Neural crest cell (in vitro differentiated cells): Measurements from ENCODE around the gene ZNF606. TPM values are rescaled to one million over a fixed set of nuclear protein-coding genes. Genes with fewer than 3 reads are reported as not detected.
A peak's percentile ranks its signal among the peaks of the same experiment; 100 is the strongest.

Experiments
- DNase-seq: peaks from one replicate; pipeline ENCODE4 v3.0.0; 2021; ENCODE audit warnings: low read depth, mixed read lengths, low spot score
- H3K27ac Mint-ChIP-seq: one replicate; pipeline ENCODE4 v1.8.0; 2021; ENCODE audit warnings: mild to moderate bottlenecking, mixed read lengths; ENCODE audit not compliant: unreplicated experiment
- H3K27me3 Mint-ChIP-seq: 2 replicates; pipeline ENCODE4 v1.8.0; 2021; ENCODE audit warnings: low read depth, mild to moderate bottlenecking, mixed read lengths
- H3K36me3 Mint-ChIP-seq: 2 replicates; pipeline ENCODE4 v1.8.0; 2021; ENCODE audit warnings: low read depth, mild to moderate bottlenecking, mixed read lengths
- H3K4me1 Mint-ChIP-seq: 2 replicates; pipeline ENCODE4 v1.8.0; 2021; ENCODE audit warnings: mixed read lengths
- H3K4me3 Mint-ChIP-seq: one replicate; pipeline ENCODE4 v1.8.0; 2021; ENCODE audit warnings: mild to moderate bottlenecking, mixed read lengths
- H3K9me3 Mint-ChIP-seq: 2 replicates; pipeline ENCODE4 v1.8.0; 2021; ENCODE audit warnings: mixed read lengths
- total RNA-seq: library from RNA; stranded (reverse); gene quantifications from 2 replicates; pipeline ENCODE4 v1.2.1, GENCODE V29; 2021
- TF ChIP-seq, protein P1 (sequence below): fragments of 200-600 bp; sonication (generic); conservative IDR thresholded peaks from 2 replicates; pipeline ENCODE4 v1.5.0; 2021; ENCODE audit warnings: antibody characterized with exemption, mild to moderate bottlenecking

ZNF606 gene
- total RNA-seq, 1 donor from 2014 or later: 41.5 TPM

- Mint-ChIP-seq H3K9me3 (peaks cover 32% of the 10 kb centered on the region), H3K36me3 (peaks cover 88% of the 10 kb centered on the region), H3K4me3 (peak overlapping the region; percentile 65), H3K27ac (no peak overlapping the region), H3K4me1 (no peaks in the 10 kb centered on the region), H3K27me3 (no peaks in the 10 kb centered on the region)
- DNase-seq: no peak
- TF ChIP-seq, protein P1, sequence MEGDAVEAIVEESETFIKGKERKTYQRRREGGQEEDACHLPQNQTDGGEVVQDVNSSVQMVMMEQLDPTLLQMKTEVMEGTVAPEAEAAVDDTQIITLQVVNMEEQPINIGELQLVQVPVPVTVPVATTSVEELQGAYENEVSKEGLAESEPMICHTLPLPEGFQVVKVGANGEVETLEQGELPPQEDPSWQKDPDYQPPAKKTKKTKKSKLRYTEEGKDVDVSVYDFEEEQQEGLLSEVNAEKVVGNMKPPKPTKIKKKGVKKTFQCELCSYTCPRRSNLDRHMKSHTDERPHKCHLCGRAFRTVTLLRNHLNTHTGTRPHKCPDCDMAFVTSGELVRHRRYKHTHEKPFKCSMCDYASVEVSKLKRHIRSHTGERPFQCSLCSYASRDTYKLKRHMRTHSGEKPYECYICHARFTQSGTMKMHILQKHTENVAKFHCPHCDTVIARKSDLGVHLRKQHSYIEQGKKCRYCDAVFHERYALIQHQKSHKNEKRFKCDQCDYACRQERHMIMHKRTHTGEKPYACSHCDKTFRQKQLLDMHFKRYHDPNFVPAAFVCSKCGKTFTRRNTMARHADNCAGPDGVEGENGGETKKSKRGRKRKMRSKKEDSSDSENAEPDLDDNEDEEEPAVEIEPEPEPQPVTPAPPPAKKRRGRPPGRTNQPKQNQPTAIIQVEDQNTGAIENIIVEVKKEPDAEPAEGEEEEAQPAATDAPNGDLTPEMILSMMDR: no peak
Measured at GRCh38 chr19:57927587-57927986, 75.0 kb downstream of the ZNF606 start.

Other genes with a start within 250 kb of the ZNF606 start
- 19.6 and 20.1 TPM in 2 replicates for gene ZNF586, start 233.1 kb downstream of the ZNF606 start, total RNA-seq
- 7.3 and 8.8 TPM in 2 replicates for gene ZNF552, start 187.9 kb downstream of the ZNF606 start, total RNA-seq
- gene ZNF587B, start 172.5 kb downstream of the ZNF606 start, total RNA-seq: 21.6 and 22.6 TPM in 2 replicates
- 45.4 and 46.1 TPM in 2 replicates for gene ZNF587, start 153.0 kb downstream of the ZNF606 start, total RNA-seq
- gene ZNF814, start 113.8 kb downstream of the ZNF606 start, total RNA-seq: 44.3 and 45.4 TPM in 2 replicates
- 22.3 and 23.3 TPM in 2 replicates for gene ZNF417, start 86.2 kb downstream of the ZNF606 start, total RNA-seq
- gene ZNF418, start 67.4 kb downstream of the ZNF606 start, total RNA-seq: 21.7 and 30.4 TPM in 2 replicates
- 11.3 and 12.6 TPM in 2 replicates for gene ZNF256, start 55.1 kb downstream of the ZNF606 start, total RNA-seq
- gene C19orf18, start 28.3 kb downstream of the ZNF606 start, total RNA-seq: 1.2 and 1.5 TPM in 2 replicates
- gene ZSCAN1, start 31.2 kb upstream of the ZNF606 start, total RNA-seq: 7.1 and 7.6 TPM in 2 replicates
- 6.0 and 6.3 TPM in 2 replicates for gene ZNF135, start 56.5 kb upstream of the ZNF606 start, total RNA-seq
- 56.6 and 58.8 TPM in 2 replicates for gene ZSCAN18, start 95.4 kb upstream of the ZNF606 start, total RNA-seq
- gene ZNF329, start 148.0 kb upstream of the ZNF606 start, total RNA-seq: 13.0 and 14.0 TPM in 2 replicates
- gene ZNF274, start 180.2 kb upstream of the ZNF606 start, total RNA-seq: 25.6 and 26.8 TPM in 2 replicates
- gene ZNF544, start 226.1 kb upstream of the ZNF606 start, total RNA-seq: 47.4 and 56.1 TPM in 2 replicates